ENCODE results near the gene CARMIL1. TPM values are rescaled to one million over a fixed set of nuclear protein-coding genes. Genes with fewer than 3 reads are reported as not detected.

The CARMIL1 gene
- total RNA-seq, 1 experiment from 2014 or later = 25.9 TPM

- CTCF ChIA-PET = no interaction called here
- Mint-ChIP-seq H3K4me3 (ENCODE audit: unreplicated experiment) (no peak overlapping the region), H3K27ac (ENCODE audit: unreplicated experiment) (no peak overlapping the region), H3K9me3 (ENCODE audit: unreplicated experiment) (no peaks in the 10 kb centered on the region), H3K4me1 (ENCODE audit: low read depth, unreplicated experiment) (peaks cover 23% of the 10 kb centered on the region), H3K27me3 (ENCODE audit: insufficient read depth, unreplicated experiment) (peaks cover 7% of the 10 kb centered on the region), H3K36me3 (ENCODE audit: insufficient read depth, unreplicated experiment) (no peaks in the 10 kb centered on the region)
- DNase-seq = no peak
- intact Hi-C loops (cut with micrococcal nuclease; ENCODE audit: unreplicated experiment) = no loop called here
- no TSS peak for BruUV-seq (replicated peaks)
- Histone ChIP-seq H3K4me3 (ENCODE audit: low read depth, low read length) (no peak overlapping the region), H3K27me3 (replicated peaks; ENCODE audit: control insufficient read depth, insufficient read depth, low read length) (no peaks in the 10 kb centered on the region), H3K9me3 (no peaks in the 10 kb centered on the region), H3K36me3 (ENCODE audit: control insufficient read depth, insufficient read depth, low read length) (no peaks in the 10 kb centered on the region), H3K4me1 (no peaks in the 10 kb centered on the region)
- no peak for TF ChIP-seq CTCF (IDR thresholded peaks at IDR 0.05; ENCODE audit: insufficient read depth in 1 of 2, low read depth in 1 of 2, low read length in 1 of 2, severe bottlenecking in 1 of 2, unreplicated experiment in 1 of 2)
- POLR2A ChIA-PET = no interaction called here
These were observed 370.4 kb downstream of the CARMIL1 start for GRCh38 chr6:25649611-25650010.

GRCh38 chr6:25652007-25652515, 372.9 kb downstream of the CARMIL1 start, which contains the start of gene SCGN:
Gene SCGN (plus strand): TSS chr6:25652215. CDS start chr6:25652404, 189 bp downstream.
- BruUV-seq (replicated peaks) = no TSS peak
- ChIA-PET CTCF (interaction anchor here (0.8 kb wide), 1 partner anchor 14 kb away, joined by 3 read pairs; no protein-coding TSS in a partner anchor), POLR2A (no interaction called here)
- Histone ChIP-seq H3K36me3 (ENCODE audit: control insufficient read depth, insufficient read depth, low read length) (no peaks in the 10 kb centered on the region), H3K9me3 (no peaks in the 10 kb centered on the region), H3K27me3 (replicated peaks; ENCODE audit: control insufficient read depth, insufficient read depth, low read length) (no peaks in the 10 kb centered on the region), H3K4me3 (ENCODE audit: low read depth, low read length) (peak within 1 kb of the TSS; percentile 42), H3K4me1 (no peaks in the 10 kb centered on the region)
- intact Hi-C loops (cut with micrococcal nuclease; ENCODE audit: unreplicated experiment) = loop anchor here (1.0 kb wide), 1 partner anchor 16 kb away; no protein-coding TSS in a partner anchor
- peaks cover 15% of the 10 kb centered on the region for H3K4me1 Mint-ChIP-seq (ENCODE audit: low read depth, unreplicated experiment)
- peak within 1 kb of the TSS; percentile 75 for H3K4me3 Mint-ChIP-seq (ENCODE audit: unreplicated experiment)
- no peaks in the 10 kb centered on the region for H3K36me3 Mint-ChIP-seq (ENCODE audit: insufficient read depth, unreplicated experiment)
- no peak for TF ChIP-seq CTCF (IDR thresholded peaks at IDR 0.05; ENCODE audit: insufficient read depth in 1 of 2, low read depth in 1 of 2, low read length in 1 of 2, severe bottlenecking in 1 of 2, unreplicated experiment in 1 of 2)
- H3K27ac Mint-ChIP-seq (ENCODE audit: unreplicated experiment) = no peak within 1 kb of the TSS
- no peaks in the 10 kb centered on the region for H3K9me3 Mint-ChIP-seq (ENCODE audit: unreplicated experiment)
- DNase-seq = peak; percentile 73 to 86
- H3K27me3 Mint-ChIP-seq (ENCODE audit: insufficient read depth, unreplicated experiment) = peaks cover 8% of the 10 kb centered on the region

DNA sequence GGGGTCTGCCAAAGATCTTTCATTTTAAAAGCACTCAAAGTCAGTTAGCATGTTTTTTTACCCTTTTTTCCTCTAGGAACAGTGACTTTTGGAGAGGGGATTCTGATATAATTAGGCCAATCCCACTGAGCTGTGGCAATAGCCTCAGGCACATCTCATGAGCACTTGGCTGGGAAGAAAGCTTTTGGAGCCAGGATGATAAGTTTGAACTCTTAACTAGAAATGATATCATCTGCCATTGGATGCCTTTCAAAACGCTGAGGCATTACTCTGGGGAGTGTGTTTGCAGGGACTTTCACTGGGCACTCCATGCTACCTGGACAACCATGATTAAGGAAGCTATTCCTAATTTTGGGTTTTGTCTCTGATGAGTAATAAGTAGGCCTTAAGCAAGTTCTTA, 376.5 kb downstream of the CARMIL1 start:
- no TSS peak for BruUV-seq (replicated peaks)
- Mint-ChIP-seq H3K27me3 (ENCODE audit: insufficient read depth, unreplicated experiment) (peaks cover 6% of the 10 kb centered on the region), H3K27ac (ENCODE audit: unreplicated experiment) (no peak overlapping the region), H3K4me3 (ENCODE audit: unreplicated experiment) (no peak overlapping the region), H3K9me3 (ENCODE audit: unreplicated experiment) (no peaks in the 10 kb centered on the region), H3K4me1 (ENCODE audit: low read depth, unreplicated experiment) (peaks cover 15% of the 10 kb centered on the region), H3K36me3 (ENCODE audit: insufficient read depth, unreplicated experiment) (no peaks in the 10 kb centered on the region)
- no peaks in the 10 kb centered on the region for H3K27me3 ChIP-seq (replicated peaks; ENCODE audit: control insufficient read depth, insufficient read depth, low read length)
- no peak for TF ChIP-seq CTCF (IDR thresholded peaks at IDR 0.05; ENCODE audit: insufficient read depth in 1 of 2, low read depth in 1 of 2, low read length in 1 of 2, severe bottlenecking in 1 of 2, unreplicated experiment in 1 of 2)
- H3K36me3 ChIP-seq (ENCODE audit: control insufficient read depth, insufficient read depth, low read length) = no peaks in the 10 kb centered on the region
- POLR2A ChIA-PET = no interaction called here
- no peaks in the 10 kb centered on the region for H3K9me3 ChIP-seq
- no peak for DNase-seq
- H3K4me1 ChIP-seq = no peaks in the 10 kb centered on the region; the same call in 1 of the 2 replicates
- CTCF ChIA-PET = no interaction called here
- H3K4me3 ChIP-seq (ENCODE audit: low read depth, low read length) = no peak overlapping the region
- intact Hi-C loops (cut with micrococcal nuclease; ENCODE audit: unreplicated experiment) = no loop called here

All from Caco-2 (cell line).